OCI-LY3 (cell line): ENCODE results near the gene DIAPH2.
A peak's percentile ranks its signal among the peaks of the same experiment; 100 is the strongest.

ENCODE experiments used
- H2AFZ ChIP-seq: fragments of 200-600, 300-600 bp; shearing (Covaris generic); 2 replicates; pipeline ENCODE4 v1.6.0; 2014; ENCODE audit warnings: antibody characterized with exemption, low read depth, low read length
- H3K27ac ChIP-seq: fragments of 200-600, 300-600 bp; sonication (generic); 2 replicates; pipeline ENCODE4 v1.5.1; 2014; ENCODE audit warnings: mild to moderate bottlenecking, low read length, moderate library complexity, mixed read lengths
- H3K27me3 ChIP-seq: fragments of 200-600, 300-600 bp; sonication (generic); 2 replicates; pipeline ENCODE4 v1.6.1; 2014; ENCODE audit warnings: low read depth, low read length, mixed read lengths
- H3K36me3 ChIP-seq: fragments of 200-600, 300-600 bp; sonication (generic); replicated peaks from 2 replicates; pipeline ENCODE3; 2014; ENCODE audit warnings: low read depth, low read length, mixed read lengths
- H3K4me1 ChIP-seq: fragments of 300-600, 200-600 bp; sonication (generic); 2 replicates; pipeline ENCODE4 v1.6.1; 2014; ENCODE audit warnings: low read length, mixed read lengths
- H3K4me2 ChIP-seq: fragments of 200-600, 300-600 bp; sonication (generic); 2 replicates; pipeline ENCODE4 v1.6.1; 2014; ENCODE audit warnings: low read length, mixed read lengths
- H3K4me3 ChIP-seq: fragments of 300-600, 200-600 bp; sonication (generic); 2 replicates; pipeline ENCODE4 v1.5.1; 2014; ENCODE audit warnings: antibody characterized with exemption, mild to moderate bottlenecking, low read length, moderate library complexity
- H3K79me2 ChIP-seq: fragments of 300-600, 200-600 bp; shearing (Covaris generic); 2 replicates; pipeline ENCODE4 v1.6.1; 2014; ENCODE audit warnings: mild to moderate bottlenecking, low read length, mixed read lengths
- H3K9ac ChIP-seq: fragments of 300-600, 200-600 bp; shearing (Covaris generic); 2 replicates; pipeline ENCODE4 v1.6.0; 2014; ENCODE audit warnings: mild to moderate bottlenecking, low read length, moderate library complexity
- H3K9me3 ChIP-seq: fragments of 200-600, 300-600 bp; shearing (Covaris generic); 2 replicates; pipeline ENCODE4 v1.6.1; 2014; ENCODE audit warnings: low read length, mixed read lengths; ENCODE audit not compliant: insufficient read depth
- H4K20me1 ChIP-seq: fragments of 200-600, 300-600 bp; sonication (generic); 2 replicates; pipeline ENCODE4 v1.6.1; 2016; ENCODE audit warnings: low read length, mixed read lengths; ENCODE audit not compliant: insufficient read depth
- CTCF ChIP-seq: fragments of 200-600, 300-600 bp; sonication (generic); IDR thresholded peaks from 2 replicates; pipeline ENCODE4 v1.5.1; 2014; ENCODE audit warnings: antibody characterized with exemption, low read length, low read depth
- EZH2phosphoT487 ChIP-seq: fragments of 200-600 bp; shearing (Covaris generic); IDR thresholded peaks from 2 replicates; pipeline ENCODE4 v1.6.1; 2018; ENCODE audit warnings: antibody characterized with exemption, mixed run types, low read depth

The DIAPH2 gene

GRCh38 chrX:97398030-97398551 lies 713.4 kb downstream of the DIAPH2 start:
- Histone ChIP-seq H3K9ac (no peak overlapping the region), H2AFZ (no peak overlapping the region), H3K79me2 (no peaks in the 10 kb centered on the region)

GRCh38 chrX:97399400-97399799 lies 714.8 kb downstream of the DIAPH2 start:
- H4K20me1 ChIP-seq = no peaks in the 10 kb centered on the region
- no peaks in the 10 kb centered on the region for H3K9me3 ChIP-seq
- peaks cover 38% of the 10 kb centered on the region for H3K4me1 ChIP-seq
- TF ChIP-seq EZH2phosphoT487 (no peak), CTCF (no peak)
- H3K27me3 ChIP-seq = no peaks in the 10 kb centered on the region
- no peak overlapping the region for H3K4me3 ChIP-seq
- H3K36me3 ChIP-seq = no peaks in the 10 kb centered on the region
- no peak overlapping the region for H3K4me2 ChIP-seq
- H3K9ac ChIP-seq = no peak overlapping the region
- H2AFZ ChIP-seq = no peak overlapping the region
- no peak overlapping the region for H3K27ac ChIP-seq
- H3K79me2 ChIP-seq = no peaks in the 10 kb centered on the region

More at GRCh38 chrX:97398030-97398551, 713.4 kb downstream of the DIAPH2 start:
- TF ChIP-seq EZH2phosphoT487 (no peak), CTCF (no peak)
- H3K4me2 ChIP-seq = no peak overlapping the region
- no peaks in the 10 kb centered on the region for H3K36me3 ChIP-seq
- no peaks in the 10 kb centered on the region for H3K9me3 ChIP-seq
- H3K4me1 ChIP-seq = peaks cover 34% of the 10 kb centered on the region
- no peaks in the 10 kb centered on the region for H4K20me1 ChIP-seq
- H3K27me3 ChIP-seq = no peaks in the 10 kb centered on the region
- no peak overlapping the region for H3K27ac ChIP-seq
- H3K4me3 ChIP-seq = no peak overlapping the region

- Histone ChIP-seq H3K36me3 (no peaks in the 10 kb centered on the region), H4K20me1 (no peaks in the 10 kb centered on the region), H3K27me3 (no peaks in the 10 kb centered on the region)
These were observed 715.9 kb downstream of the DIAPH2 start for GRCh38 chrX:97400492-97400891.

GRCh38 chrX:97401154-97401553 lies 716.5 kb downstream of the DIAPH2 start:
- Histone ChIP-seq H3K36me3 (no peaks in the 10 kb centered on the region), H3K27me3 (no peaks in the 10 kb centered on the region), H3K79me2 (no peaks in the 10 kb centered on the region), H2AFZ (no peak overlapping the region), H3K9me3 (no peaks in the 10 kb centered on the region), H3K9ac (no peak overlapping the region), H3K4me1 (peaks cover 42% of the 10 kb centered on the region), H3K4me2 (peak overlapping the region; percentile 34), H3K27ac (0 out of 2 replicates have a peak overlapping the region, but pooled peaks have one; percentile 4), H4K20me1 (no peaks in the 10 kb centered on the region), H3K4me3 (no peak overlapping the region)
- TF ChIP-seq EZH2phosphoT487 (no peak), CTCF (no peak)

More at GRCh38 chrX:97400492-97400891, 715.9 kb downstream of the DIAPH2 start:
- H2AFZ ChIP-seq = no peak overlapping the region
- no peak overlapping the region for H3K27ac ChIP-seq
- H3K4me2 ChIP-seq = no peak overlapping the region
- TF ChIP-seq CTCF = no peak
- peaks cover 38% of the 10 kb centered on the region for H3K4me1 ChIP-seq
- H3K79me2 ChIP-seq = no peaks in the 10 kb centered on the region
- H3K9me3 ChIP-seq = no peaks in the 10 kb centered on the region
- no peak overlapping the region for H3K9ac ChIP-seq
- no peak overlapping the region for H3K4me3 ChIP-seq
